GM19351 (cell line): ENCODE results near the gene SLC15A3.
"Not testable (repeated sequence)": the region's sequence is repeated elsewhere in the genome, so short reads cannot be mapped to it uniquely, and the experiment has no call there.

Experiments
- ATAC-seq: cut with Tn5 transposase; IDR thresholded peaks from one replicate; pipeline ENCODE4 v1.9.1; 2021; ENCODE audit warnings: mild to moderate bottlenecking, moderate library complexity; ENCODE audit not compliant: unreplicated experiment

SLC15A3 gene

GRCh38 chr11:60915248-60915914, 36.6 kb downstream of the SLC15A3 start:
- peak; percentile 44 for ATAC-seq

- peak; percentile 7 for ATAC-seq
Measured at GRCh38 chr11:60914633-60915247, 37.2 kb downstream of the SLC15A3 start.

GRCh38 chr11:60913793-60914632, 38.0 kb downstream of the SLC15A3 start, which contains the start of gene TMEM109:
Gene TMEM109, plus strand, starts transcription at chr11:60914158. Its CDS starts 5,536 bp downstream, at chr11:60919694.
- peak; percentile 41 for ATAC-seq

GRCh38 chr11:60912851-60913528, 39.0 kb downstream of the SLC15A3 start:
- no peak for ATAC-seq

- ATAC-seq, result no peak
Measured at GRCh38 chr11:60912223-60912850, 39.6 kb downstream of the SLC15A3 start.

GRCh38 chr11:60910711-60911380, 41.1 kb downstream of the SLC15A3 start:
- no peak for ATAC-seq

GRCh38 chr11:60910281-60910687, 41.7 kb downstream of the SLC15A3 start:
- peak; percentile 36 for ATAC-seq

- not testable (repeated sequence) for ATAC-seq
Measured at GRCh38 chr11:60909680-60910280, 42.2 kb downstream of the SLC15A3 start.

GRCh38 chr11:60908803-60909202, 43.2 kb downstream of the SLC15A3 start:
- no peak for ATAC-seq

- peak; percentile 69 for ATAC-seq
Measured at GRCh38 chr11:60906132-60906972, 45.6 kb downstream of the SLC15A3 start, which contains the start of gene PRPF19. Gene PRPF19, minus strand, starts transcription at chr11:60906585. Its CDS starts 203 bp downstream, at chr11:60906382.

GRCh38 chr11:60905551-60906113, 46.3 kb downstream of the SLC15A3 start:
- no peak for ATAC-seq

- no peak for ATAC-seq
Measured at GRCh38 chr11:60905047-60905446, 46.9 kb downstream of the SLC15A3 start.

GRCh38 chr11:60902625-60903024, 49.4 kb downstream of the SLC15A3 start:
- no peak for ATAC-seq

GRCh38 chr11:60900673-60901404, 51.1 kb downstream of the SLC15A3 start:
- no peak for ATAC-seq

- no peak for ATAC-seq
Measured at GRCh38 chr11:60899977-60900376, 52.0 kb downstream of the SLC15A3 start.

- no peak for ATAC-seq
Measured at GRCh38 chr11:60899046-60899936, 52.7 kb downstream of the SLC15A3 start.

GRCh38 chr11:60897496-60897895, 54.5 kb downstream of the SLC15A3 start:
- ATAC-seq, result no peak
